HTR-8/SVneo (cell line): ENCODE data around the gene HTRA1.

Source experiments
- DNase-seq: peaks from one replicate; pipeline ENCODE4 v3.0.0; 2011; ENCODE audit warnings: low spot score, mixed read lengths; ENCODE audit not compliant: insufficient read length
- FAIRE-seq: peaks from 2 replicates; lab custom pipeline; 2011; peaks lifted over from hg19 to GRCh38; lab: Jason Lieb, UNC

The HTRA1 gene

DNA sequence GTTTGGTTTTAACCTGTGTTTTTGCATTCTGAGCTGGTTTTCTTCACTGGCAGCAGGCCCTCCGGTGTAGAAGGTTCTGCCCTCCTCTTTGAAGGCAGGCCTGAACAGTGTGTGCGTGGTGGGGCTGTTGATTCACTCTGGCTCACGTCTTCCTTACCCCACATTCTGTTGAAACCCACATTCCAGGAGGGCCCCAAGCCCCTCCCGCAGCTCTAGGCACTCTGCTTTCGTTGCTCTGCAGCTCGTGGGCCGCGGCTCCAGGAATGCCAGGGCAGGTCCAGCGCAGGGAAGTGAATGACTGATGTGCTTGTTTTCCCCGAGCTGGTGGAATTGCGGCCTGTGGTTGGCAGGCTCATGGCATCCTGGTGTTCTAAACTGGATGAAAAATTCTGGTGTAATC, 49.0 kb downstream of the HTRA1 start:
- no peak for DNase-seq

DNA sequence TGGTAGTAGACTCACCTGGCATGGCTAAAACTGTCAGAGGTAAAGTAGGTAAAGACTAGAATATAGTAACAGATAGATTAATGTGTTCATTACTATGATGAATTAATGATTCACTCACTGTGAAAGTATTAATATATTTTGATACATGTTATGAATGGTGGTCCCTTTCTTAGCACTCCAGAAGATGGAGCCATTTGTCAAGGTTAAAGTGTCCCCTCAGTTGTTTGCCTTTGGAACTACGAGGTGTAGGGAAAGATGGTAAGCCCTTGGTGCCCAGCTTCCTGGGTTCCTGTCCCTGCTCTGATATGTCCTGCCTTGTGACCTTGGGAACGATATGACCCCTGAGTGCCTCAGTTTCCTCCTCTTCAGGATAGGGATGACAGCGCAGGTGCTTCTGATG, 49.4 kb downstream of the HTRA1 start:
- DNase-seq (no peak), FAIRE-seq (no peak)

More for the DNA sequence above, 49.0 kb downstream of the HTRA1 start:
- FAIRE-seq: no peak

- FAIRE-seq (no peak), DNase-seq (no peak)
Measured at GRCh38 chr10:122513053-122513452, 51.7 kb downstream of the HTRA1 start.

DNA sequence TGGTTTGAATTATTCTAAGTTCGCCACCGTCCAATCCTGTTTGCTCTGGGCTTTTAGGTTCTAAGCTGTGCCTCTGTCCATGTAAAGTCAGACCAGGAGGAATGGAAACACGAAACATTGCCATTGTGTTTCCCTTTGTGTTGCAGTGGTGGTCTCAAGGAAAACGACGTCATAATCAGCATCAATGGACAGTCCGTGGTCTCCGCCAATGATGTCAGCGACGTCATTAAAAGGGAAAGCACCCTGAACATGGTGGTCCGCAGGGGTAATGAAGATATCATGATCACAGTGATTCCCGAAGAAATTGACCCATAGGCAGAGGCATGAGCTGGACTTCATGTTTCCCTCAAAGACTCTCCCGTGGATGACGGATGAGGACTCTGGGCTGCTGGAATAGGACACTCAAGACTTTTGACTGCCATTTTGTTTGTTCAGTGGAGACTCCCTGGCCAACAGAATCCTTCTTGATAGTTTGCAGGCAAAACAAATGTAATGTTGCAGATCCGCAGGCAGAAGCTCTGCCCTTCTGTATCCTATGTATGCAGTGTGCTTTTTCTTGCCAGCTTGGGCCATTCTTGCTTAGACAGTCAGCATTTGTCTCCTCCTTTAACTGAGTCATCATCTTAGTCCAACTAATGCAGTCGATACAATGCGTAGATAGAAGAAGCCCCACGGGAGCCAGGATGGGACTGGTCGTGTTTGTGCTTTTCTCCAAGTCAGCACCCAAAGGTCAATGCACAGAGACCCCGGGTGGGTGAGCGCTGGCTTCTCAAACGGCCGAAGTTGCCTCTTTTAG, 52.9 kb downstream of the HTRA1 start:
- no peak for FAIRE-seq
- DNase-seq: no peak

DNA sequence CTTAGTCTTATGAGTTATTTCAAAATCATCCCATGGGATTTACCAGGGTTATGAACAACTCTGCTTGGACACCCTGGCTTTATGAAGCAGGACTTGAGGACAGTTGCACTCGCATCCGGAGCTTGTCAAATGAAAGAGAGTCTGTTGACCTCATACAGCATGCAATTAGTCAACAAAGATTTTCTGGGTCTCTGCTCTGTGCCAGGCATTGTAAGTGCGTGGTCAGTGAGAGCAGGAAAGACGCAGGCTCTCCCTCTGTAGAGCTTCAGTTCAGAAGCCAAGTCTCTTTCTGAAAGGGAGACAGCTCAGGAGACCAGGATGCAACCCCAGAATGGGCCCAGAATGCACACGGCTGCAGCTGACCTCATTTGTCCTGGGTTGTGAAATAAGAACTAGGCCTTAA, 53.7 kb downstream of the HTRA1 start:
- FAIRE-seq (no peak), DNase-seq (no peak)

- DNase-seq: no peak
- no peak for FAIRE-seq
Measured at GRCh38 chr10:122515588-122516231, 54.4 kb downstream of the HTRA1 start.

GRCh38 chr10:122516734-122517133, 55.4 kb downstream of the HTRA1 start:
- FAIRE-seq (no peak), DNase-seq (no peak)

GRCh38 chr10:122519144-122519543, 57.8 kb downstream of the HTRA1 start:
- DNase-seq (no peak), FAIRE-seq (no peak)

GRCh38 chr10:122519873-122520272, 58.5 kb downstream of the HTRA1 start:
- DNase-seq (no peak), FAIRE-seq (no peak)

- no peak for DNase-seq
- FAIRE-seq: no peak
Measured at GRCh38 chr10:122521011-122521410, 59.7 kb downstream of the HTRA1 start.

DNA sequence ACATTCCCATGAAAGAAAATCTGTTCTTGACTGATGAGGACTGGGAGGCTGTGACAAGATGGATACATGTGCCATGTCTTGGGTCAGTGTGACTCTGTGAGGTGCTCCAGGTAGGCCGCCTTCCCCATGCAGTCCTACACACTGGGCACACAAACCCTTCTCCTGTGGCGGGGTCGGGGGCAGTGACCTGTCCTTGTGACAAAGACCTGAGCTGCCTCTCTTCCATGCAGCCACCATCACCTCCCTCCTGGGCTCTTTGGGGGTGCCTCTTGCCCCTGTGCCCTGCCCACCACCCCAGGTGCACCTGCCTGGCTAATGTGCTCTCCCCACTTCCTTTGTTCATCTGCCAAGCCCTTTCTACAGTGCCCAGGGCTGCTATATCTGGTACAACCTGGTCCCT, 63.5 kb downstream of the HTRA1 start:
- no peak for FAIRE-seq
- DNase-seq: no peak

DNA sequence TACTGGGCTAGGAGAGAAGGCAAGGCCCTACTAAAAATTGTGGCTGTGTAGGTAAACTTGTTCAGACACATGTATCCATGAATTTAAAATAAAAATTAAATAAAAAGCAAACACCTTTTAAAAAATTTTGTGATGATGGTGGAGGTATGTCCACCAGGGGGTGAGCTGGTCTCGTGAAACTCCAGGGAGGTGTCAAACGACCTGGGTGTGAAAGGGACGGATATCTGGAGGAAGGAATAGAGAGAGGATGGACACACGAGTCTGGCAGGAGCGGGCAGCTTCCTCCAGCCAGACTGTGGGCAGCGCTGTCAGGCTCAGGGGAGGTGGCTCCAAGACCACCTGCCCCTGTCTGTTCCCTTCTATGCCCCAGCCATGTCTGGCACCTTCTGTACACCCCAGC, 64.4 kb downstream of the HTRA1 start:
- DNase-seq: no peak
- no peak for FAIRE-seq

- DNase-seq (no peak), FAIRE-seq (no peak)
Measured at GRCh38 chr10:122526892-122527291, 65.5 kb downstream of the HTRA1 start.

DNA sequence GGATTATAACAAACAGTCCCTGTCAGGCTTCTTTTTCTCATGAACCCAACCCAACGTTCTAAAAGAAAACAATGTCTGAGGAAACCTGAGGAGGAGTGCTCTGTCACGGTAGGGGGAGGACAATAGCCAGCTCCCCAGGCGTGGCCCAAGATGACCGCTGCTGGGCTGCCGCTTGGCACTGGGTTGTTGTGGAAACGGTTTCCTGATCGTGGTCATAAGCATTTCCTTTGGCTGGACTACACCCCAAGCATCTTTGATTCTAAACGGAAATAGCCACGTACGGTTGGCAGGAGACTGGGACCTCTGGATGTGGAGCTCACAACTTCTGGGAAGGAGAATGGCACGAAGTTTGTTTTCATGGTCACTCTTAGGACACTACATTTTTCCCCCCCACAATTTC, 68.8 kb downstream of the HTRA1 start:
- DNase-seq: no peak
- no peak for FAIRE-seq

- DNase-seq (no peak), FAIRE-seq (no peak)
Measured at GRCh38 chr10:122531261-122531660, 69.9 kb downstream of the HTRA1 start.

GRCh38 chr10:122531939-122532338, 70.6 kb downstream of the HTRA1 start:
- no peak for FAIRE-seq
- no peak for DNase-seq

- DNase-seq: no peak
- FAIRE-seq: no peak
Measured at GRCh38 chr10:122532601-122533296, 71.4 kb downstream of the HTRA1 start.

DNA sequence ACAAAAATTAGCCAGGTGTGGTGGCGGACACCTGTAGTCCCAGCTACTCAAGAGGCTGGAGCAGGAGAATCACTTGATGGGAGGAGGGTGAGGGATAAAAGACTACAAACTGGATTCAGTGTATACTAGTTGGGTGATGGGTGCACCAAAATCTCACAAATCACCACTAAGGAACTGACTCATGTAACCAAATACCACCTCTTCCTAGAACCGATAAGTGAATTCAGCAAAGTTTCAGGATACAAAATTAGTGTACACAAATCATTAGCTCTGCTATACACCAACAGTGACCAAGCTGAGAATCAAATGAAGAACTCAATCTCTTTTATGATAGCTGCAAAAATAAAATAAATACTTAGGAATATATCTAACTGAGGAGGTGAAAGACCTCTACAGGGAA, 76.2 kb downstream of the HTRA1 start:
- DNase-seq: no peak
- no peak for FAIRE-seq

DNA sequence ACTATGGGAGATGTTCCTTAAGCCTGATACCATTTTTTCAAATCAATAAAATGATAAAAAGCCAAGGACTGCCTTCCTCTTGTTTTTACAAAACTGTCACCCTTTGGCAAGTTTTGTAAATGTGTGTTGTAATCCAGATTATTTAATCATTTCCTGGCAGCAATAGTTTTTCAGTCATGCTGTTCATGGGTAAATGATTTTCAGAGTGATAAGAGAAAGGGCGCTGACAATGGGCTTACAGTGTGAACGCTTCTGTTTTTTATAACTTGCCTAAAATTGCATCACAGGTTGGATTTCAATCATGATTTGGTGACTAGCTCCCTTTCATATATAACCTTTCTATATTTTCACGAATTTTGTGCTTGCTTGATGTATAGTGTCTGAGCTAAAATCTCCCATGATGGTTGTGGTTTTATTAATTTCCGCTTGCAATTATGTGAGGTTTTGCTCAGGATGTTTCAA, 80.2 kb downstream of the HTRA1 start:
- FAIRE-seq (no peak), DNase-seq (no peak)

GRCh38 chr10:122543676-122544445, 82.5 kb downstream of the HTRA1 start:
- no peak for FAIRE-seq
- no peak for DNase-seq
